Psoas muscle (tissue), 8 donors: ENCODE measurements around the gene ZNF566. TPM values are rescaled to one million over a fixed set of nuclear protein-coding genes. Genes with fewer than 3 reads are reported as not detected.
A peak's percentile ranks its signal among the peaks of the same experiment; 100 is the strongest.

Source experiments
- ATAC-seq, 4 donors: fragments of 200-7000 bp; cut with Tn5 transposase; one replicate each; pipeline ENCODE4 v1.9.1; 2020; ENCODE audit warnings: moderate library complexity in 3 of 4, mild to moderate bottlenecking in 2 of 4
- DNase-seq, 2 donors: peaks; one replicate each; pipeline ENCODE4 v3.0.0-alpha.2; 2020
- H3K27ac ChIP-seq: fragments of 200-600 bp; one replicate; pipeline ENCODE4 v1.8.0; 2022
- H3K27me3 ChIP-seq, 3 donors: fragments of 200-600 bp in 1 of 3; one replicate each; pipeline versions ENCODE4 v1.6.1 to v1.8.0; 2013 to 2022; ENCODE audit warnings: low read length in 2 of 3, mild to moderate bottlenecking in 2 of 3, moderate library complexity in 1 of 3; ENCODE audit not compliant: insufficient read depth in 3 of 3
- H3K36me3 ChIP-seq, 2 donors: fragments of 200-600 bp in 1 of 2; one replicate each; pipeline versions ENCODE4 v1.6.1 to v1.8.0; 2013 to 2022; ENCODE audit warnings: low read depth in 1 of 2, mild to moderate bottlenecking in 1 of 2, moderate library complexity in 1 of 2; ENCODE audit not compliant: insufficient read depth in 1 of 2
- H3K4me1 ChIP-seq: fragments of 200-600 bp; one replicate; pipeline ENCODE4 v1.8.0; 2022
- H3K4me3 ChIP-seq: fragments of 200-600 bp; one replicate; pipeline ENCODE4 v1.8.0; 2022; ENCODE audit warnings: mild to moderate bottlenecking
- H3K9me3 ChIP-seq: fragments of 200-600 bp; one replicate; pipeline ENCODE4 v1.8.0; 2022
- WGBS, 3 donors: extraction: QIAGEN DNeasy Blood & Tissue Kit; methylation state at CpG; one replicate each; pipeline versions ENCODE4 v1.1.6 to v1.1.7; 2013; 5-methylcytosine and 5-hydroxymethylcytosine counted together
- intact Hi-C, 2 donors: fragments of 100-400 bp; cut with DNase I; formaldehyde crosslinking; loops; one replicate each; pipeline versions ENCODE4 v1.11.0 to v1.14.2; 2022
- polyA plus RNA-seq, 3 donors: library from polyadenylated mRNA; stranded (reverse); fragments of 200-250 nt; gene quantifications; one replicate each; pipeline ENCODE4 v1.2.3, GENCODE V29; 2013
- total RNA-seq, 4 donors: library from RNA; stranded (reverse); fragmentation: NEBNext Ultra II Directional in 2 of 4; extraction: Animal tissue kit (Norgen Biotek cat#: 25700) in 2 of 4; gene quantifications; one replicate each; pipeline versions ENCODE4 v1.2.1 to v1.2.4, GENCODE V29; 2021 to 2023
- TF ChIP-seq, protein P1 (sequence below): fragments of 200-600 bp; IDR thresholded peaks from one replicate; pipeline ENCODE4 v1.8.0; 2022; ENCODE audit warnings: antibody characterized with exemption
- donor health status: healthy with polysubstance abuse.
- donor health status: DM: no; HTN: no; CAD: no; lungs with moderate emphysema.
- donor health status: Bipolar disorder and iron deficiency.
- donor health status: healthy.
- donor health status: DM: yes; HTN: yes; CAD: no.
- donor health status: DM: no; HTN: no; CAD: no.
- donor health status: DM: no; HTN: no; CAD: no.
- donor health status: DM: yes; HTN: yes; CAD: no.

The ZNF566 gene
- total and polyA plus RNA-seq, 7 donors = 2.4 to 9.0 (median 5.6) TPM

DNA sequence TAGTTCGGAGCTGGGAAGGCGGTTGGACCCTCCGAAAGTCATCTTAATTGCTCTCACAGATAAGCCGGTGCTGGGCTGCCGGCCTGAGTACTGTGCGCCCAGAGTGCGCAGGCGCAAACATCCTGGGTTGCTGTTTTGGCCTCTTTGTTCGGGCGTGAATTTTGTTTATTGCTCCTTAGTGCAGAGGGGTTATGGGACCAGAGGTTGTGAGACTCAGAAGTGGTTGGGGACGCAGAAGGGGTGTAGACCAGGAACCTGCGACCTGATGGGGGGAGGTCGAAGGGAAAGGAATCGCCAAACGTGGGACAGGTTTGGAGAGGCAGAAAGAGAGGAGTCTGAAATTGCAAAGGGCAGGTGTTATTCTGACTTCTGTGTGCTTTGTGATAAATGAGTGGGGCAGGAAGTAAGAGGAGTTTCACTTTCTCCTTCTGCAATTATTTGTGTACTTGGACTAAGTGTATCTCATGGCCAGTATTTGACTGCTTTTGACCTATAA, 607 bp upstream of the ZNF566 start:
- no peak for ATAC-seq
- 2 to 5% (median 3%) methylated on average over 15 of the region's 15 CpGs for WGBS, 3 donors
- intact Hi-C loops = loop anchor here in 1 of 2 donors (2.0 to 10.0 kb wide), 2 partner anchors 39 to 305 kb away; partner anchors contain the start of gene ZNF260

DNA sequence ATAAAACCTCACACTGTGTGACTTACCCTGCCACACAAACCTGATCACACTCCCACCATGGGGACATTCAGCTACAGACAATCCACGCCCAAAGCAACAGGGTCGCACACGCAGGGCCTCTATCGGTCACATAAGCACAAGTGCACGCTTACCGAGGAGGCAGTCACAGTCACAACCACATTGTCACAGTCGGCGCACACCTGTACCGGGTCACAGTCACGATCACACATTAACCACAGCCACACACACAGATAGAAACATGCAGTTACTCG, 579 bp downstream of the ZNF566 start:
- Histone ChIP-seq H3K36me3 (peaks cover 0 to 8% of the 10 kb centered on the region in 2 donors), H3K4me1 (peaks cover 9% of the 10 kb centered on the region), H3K9me3 (peaks cover 22% of the 10 kb centered on the region), H3K27me3 (no peaks in the 10 kb centered on the region), H3K4me3 (peak overlapping the region; percentile 97), H3K27ac (peak overlapping the region; percentile 96)
- peak; percentile 17 to 29 (median 22) for ATAC-seq
- WGBS, 3 donors = 0% methylated on average over 11 of the region's 11 CpGs
- TF ChIP-seq, protein P1, sequence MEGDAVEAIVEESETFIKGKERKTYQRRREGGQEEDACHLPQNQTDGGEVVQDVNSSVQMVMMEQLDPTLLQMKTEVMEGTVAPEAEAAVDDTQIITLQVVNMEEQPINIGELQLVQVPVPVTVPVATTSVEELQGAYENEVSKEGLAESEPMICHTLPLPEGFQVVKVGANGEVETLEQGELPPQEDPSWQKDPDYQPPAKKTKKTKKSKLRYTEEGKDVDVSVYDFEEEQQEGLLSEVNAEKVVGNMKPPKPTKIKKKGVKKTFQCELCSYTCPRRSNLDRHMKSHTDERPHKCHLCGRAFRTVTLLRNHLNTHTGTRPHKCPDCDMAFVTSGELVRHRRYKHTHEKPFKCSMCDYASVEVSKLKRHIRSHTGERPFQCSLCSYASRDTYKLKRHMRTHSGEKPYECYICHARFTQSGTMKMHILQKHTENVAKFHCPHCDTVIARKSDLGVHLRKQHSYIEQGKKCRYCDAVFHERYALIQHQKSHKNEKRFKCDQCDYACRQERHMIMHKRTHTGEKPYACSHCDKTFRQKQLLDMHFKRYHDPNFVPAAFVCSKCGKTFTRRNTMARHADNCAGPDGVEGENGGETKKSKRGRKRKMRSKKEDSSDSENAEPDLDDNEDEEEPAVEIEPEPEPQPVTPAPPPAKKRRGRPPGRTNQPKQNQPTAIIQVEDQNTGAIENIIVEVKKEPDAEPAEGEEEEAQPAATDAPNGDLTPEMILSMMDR = no peak
- DNase-seq = peak in 1 of 2 donors; percentile 15
- intact Hi-C loops = loop anchor here in 1 of 2 donors (2.0 kb wide), 1 partner anchor 40 kb away; the partner anchor contains the start of gene ZNF260

More for the DNA sequence above, 607 bp upstream of the ZNF566 start:
- peaks cover 9% of the 10 kb centered on the region for H3K4me1 ChIP-seq
- H3K27me3 ChIP-seq = no peaks in the 10 kb centered on the region
- peak in 1 of 2 donors; percentile 81 for DNase-seq
- H3K9me3 ChIP-seq = peaks cover 16% of the 10 kb centered on the region
- TF ChIP-seq, protein P1 = no peak
- H3K27ac ChIP-seq = peak overlapping the region; percentile 96
- H3K36me3 ChIP-seq = peaks cover 0 to 5% of the 10 kb centered on the region in 2 donors
- peak overlapping the region; percentile 97 for H3K4me3 ChIP-seq

DNA sequence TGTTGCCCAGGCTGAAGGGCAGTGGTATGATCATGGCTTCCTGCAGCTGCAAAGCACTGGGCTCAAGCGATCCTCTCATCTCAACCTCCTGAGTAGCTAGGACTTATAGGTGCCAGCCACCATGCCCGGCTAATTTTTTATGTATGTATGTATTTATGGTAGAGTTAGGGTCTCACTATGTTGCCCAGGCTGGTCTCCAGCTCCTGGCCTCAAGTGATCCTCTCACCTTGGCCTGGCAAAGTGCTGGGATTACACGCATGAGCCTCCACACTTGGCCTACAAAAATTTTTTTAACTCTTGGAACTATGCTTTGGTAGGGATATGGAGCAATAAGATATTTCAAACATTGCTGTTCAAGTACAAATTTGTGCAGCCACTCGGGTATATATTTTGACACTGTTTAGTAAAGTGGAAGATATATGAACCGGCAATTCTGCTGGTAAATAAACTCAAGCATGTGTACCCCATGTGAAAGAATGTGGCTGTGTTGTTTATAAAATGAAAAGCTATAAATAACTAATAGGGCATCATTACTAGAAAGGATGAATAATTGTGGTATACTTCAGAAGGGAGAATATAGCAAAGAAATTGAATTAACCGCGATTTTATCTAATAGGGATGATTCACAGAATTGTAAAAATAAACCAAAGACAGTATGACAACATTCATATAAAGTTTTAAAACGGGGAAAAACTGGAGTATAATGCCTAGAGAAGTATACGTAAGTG, 1.1 kb downstream of the ZNF566 start:
- Histone ChIP-seq H3K9me3 (peaks cover 21% of the 10 kb centered on the region), H3K36me3 (peaks cover 0 to 8% of the 10 kb centered on the region in 2 donors), H3K4me1 (peaks cover 9% of the 10 kb centered on the region), H3K27me3 (no peaks in the 10 kb centered on the region), H3K27ac (peak overlapping the region; percentile 96), H3K4me3 (peak overlapping the region; percentile 97)
- intact Hi-C loops = loop anchor here in 1 of 2 donors (2.0 kb wide), 1 partner anchor 41 kb away; the partner anchor contains the start of gene ZNF260
- no peak for DNase-seq
- WGBS, 3 donors = 50 to 56% (median 51%) methylated on average over 9 of the region's 9 CpGs
- TF ChIP-seq, protein P1 = no peak
- no peak for ATAC-seq

DNA sequence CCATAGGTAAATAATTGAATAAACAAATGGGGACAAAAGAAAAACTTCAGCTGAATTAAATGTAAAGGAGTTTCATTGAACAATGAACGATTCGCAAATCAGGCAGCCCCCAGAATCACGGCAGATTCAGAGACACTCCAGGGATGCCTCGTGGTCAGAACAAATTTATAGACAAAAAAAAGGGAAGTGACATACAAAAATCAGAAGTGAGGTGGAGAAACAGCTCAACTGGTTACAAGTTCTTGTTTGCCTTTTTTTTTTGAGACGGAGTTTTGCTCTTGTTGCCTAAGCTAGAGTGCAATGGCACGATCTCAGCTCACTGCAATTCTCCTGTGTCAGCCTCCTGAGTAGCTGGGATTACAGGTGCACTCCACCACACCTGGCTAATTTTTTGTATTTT, 5.7 kb downstream of the ZNF566 start:
- 96 to 98% (median 97%) methylated on average over 6 of the region's 6 CpGs for WGBS, 3 donors
- intact Hi-C loops = no loop called here
- no peaks in the 10 kb centered on the region for H3K27me3 ChIP-seq

More for the DNA sequence above, 5.7 kb downstream of the ZNF566 start:
- peaks cover 0 to 17% of the 10 kb centered on the region in 2 donors for H3K36me3 ChIP-seq
- peaks cover 8% of the 10 kb centered on the region for H3K4me1 ChIP-seq
- TF ChIP-seq, protein P1 = no peak
- H3K4me3 ChIP-seq = no peak overlapping the region
- ATAC-seq (no peak), DNase-seq (no peak)
- H3K9me3 ChIP-seq = peaks cover 29% of the 10 kb centered on the region
- no peak overlapping the region for H3K27ac ChIP-seq
